Mesenteric fat pad (tissue), 1 donor: ENCODE measurements around the gene ATAT1. TPM values are rescaled to one million over a fixed set of nuclear protein-coding genes. Genes with fewer than 3 reads are reported as not detected.

Experiments
- DNase-seq: peaks from one replicate; pipeline ENCODE4 v3.0.0-alpha.2; 2020; ENCODE audit warnings: low spot score
- long read RNA-seq: library from polyadenylated mRNA; unstranded; transcript quantifications from one replicate; pipeline ENCODE4 v2.0.0, GENCODE V29; 2020
- total RNA-seq: library from RNA; stranded (reverse); fragmentation: NEBNext Ultra II Directional; extraction: Animal tissue kit (Norgen Biotek cat#: 25700); gene quantifications from one replicate; pipeline ENCODE4 v1.2.1, GENCODE V29; 2021
- donor health status: DM: yes; HTN: yes; CAD: no.

The ATAT1 gene
- 8.4 TPM for total RNA-seq
- long read RNA-seq, transcript ATAT1-206 (13 exons, 1,476 nt): major isoform, 8 of 19 reads
- long read RNA-seq, partial matches to known transcripts: 0 of 19 reads
- long read RNA-seq, other reads (novel, unspliced or antisense): 4 of 19 reads

GRCh38 chr6:30626484-30627366, at the start of gene ATAT1:
Gene ATAT1, plus strand, starts transcription at chr6:30626874.
- peak; percentile 97 for DNase-seq

GRCh38 chr6:30578051-30578450, 48.6 kb upstream of the ATAT1 start:
- DNase-seq: no peak

- no peak for DNase-seq
Observed at GRCh38 chr6:30583921-30584320, 42.8 kb upstream of the ATAT1 start.

GRCh38 chr6:30589754-30590358, 36.8 kb upstream of the ATAT1 start:
- DNase-seq: peak; percentile 55

- DNase-seq: no peak
Observed at GRCh38 chr6:30590509-30590908, 36.2 kb upstream of the ATAT1 start.

GRCh38 chr6:30591008-30591407, 35.7 kb upstream of the ATAT1 start:
- no peak for DNase-seq

GRCh38 chr6:30592287-30592686, 34.4 kb upstream of the ATAT1 start:
- no peak for DNase-seq

GRCh38 chr6:30597315-30598144, 29.1 kb upstream of the ATAT1 start:
- DNase-seq: peak; percentile 78

GRCh38 chr6:30598912-30599624, 27.6 kb upstream of the ATAT1 start:
- no peak for DNase-seq

- DNase-seq: no peak
Observed at GRCh38 chr6:30599625-30600324, 26.9 kb upstream of the ATAT1 start.

GRCh38 chr6:30600451-30600961, 26.2 kb upstream of the ATAT1 start:
- DNase-seq: no peak

- DNase-seq: no peak
Observed at GRCh38 chr6:30601436-30601814, 25.2 kb upstream of the ATAT1 start.

- no peak for DNase-seq
Observed at GRCh38 chr6:30601815-30602641, 24.6 kb upstream of the ATAT1 start.

GRCh38 chr6:30603961-30604360, 22.7 kb upstream of the ATAT1 start:
- DNase-seq: no peak

- no peak for DNase-seq
Observed at GRCh38 chr6:30610065-30610464, 16.6 kb upstream of the ATAT1 start.

GRCh38 chr6:30611150-30611855, 15.4 kb upstream of the ATAT1 start:
- DNase-seq: no peak

GRCh38 chr6:30611856-30612194, 14.8 kb upstream of the ATAT1 start:
- DNase-seq: no peak

GRCh38 chr6:30612213-30612612, 14.5 kb upstream of the ATAT1 start:
- no peak for DNase-seq
